ENCODE data around the gene OPHN1.

OPHN1 gene

GRCh38 chrX:68413254-68413653, 20.0 kb downstream of the OPHN1 start:
- no peak overlapping the region for H3K23ac ChIP-seq (ENCODE audit: low read length)
- H2AK5ac ChIP-seq (ENCODE audit: low read length): no peak overlapping the region
- H3K79me2 ChIP-seq (ENCODE audit: control insufficient read depth, insufficient read depth, low read length): no peaks in the 10 kb centered on the region
- no peak overlapping the region for H3K9ac ChIP-seq (ENCODE audit: low read length)
- no peaks in the 10 kb centered on the region for H3K79me1 ChIP-seq (ENCODE audit: low read length)
- WGBS (ENCODE audit: extremely low coverage, insufficient coverage, low lambda C conversion rate): no CpG with 5 or more reads among the region's 3 CpGs
- no peak for DNase-seq
- H2BK120ac ChIP-seq (ENCODE audit: low read depth, low read length): no peak overlapping the region
- H4K8ac ChIP-seq (ENCODE audit: low read depth, low read length): no peak overlapping the region
- H3K4me2 ChIP-seq (ENCODE audit: low read length): no peak overlapping the region
- no peak overlapping the region for H3K56ac ChIP-seq (ENCODE audit: low read length)
- no peak overlapping the region for H3K27ac ChIP-seq (ENCODE audit: low read depth, low read length)
- H3K27me3 ChIP-seq (ENCODE audit: insufficient read depth, low read length, poor library complexity): no peaks in the 10 kb centered on the region
- H2BK15ac ChIP-seq (replicated peaks; ENCODE audit: low read depth): no peak overlapping the region
- no peak overlapping the region for H3K18ac ChIP-seq (ENCODE audit: low read length)
- H2BK5ac ChIP-seq (ENCODE audit: low read length): no peak overlapping the region
- no peak overlapping the region for H3K4ac ChIP-seq (ENCODE audit: low read depth, low read length)
- no peaks in the 10 kb centered on the region for H3K36me3 ChIP-seq (ENCODE audit: control insufficient read depth, insufficient read depth, low read length)
- no peaks in the 10 kb centered on the region for H3K4me1 ChIP-seq (ENCODE audit: control insufficient read depth, low read depth, low read length)
- no peak overlapping the region for H4K5ac ChIP-seq (ENCODE audit: low read length)
- no peak overlapping the region for H3K4me3 ChIP-seq (ENCODE audit: low read length)

- no peaks in the 10 kb centered on the region for H3K36me3 ChIP-seq (ENCODE audit: control insufficient read depth, insufficient read depth, low read length)
- no peak overlapping the region for H3K4me3 ChIP-seq (ENCODE audit: low read length)
- no peak overlapping the region for H2BK5ac ChIP-seq (ENCODE audit: low read length)
- H3K56ac ChIP-seq (ENCODE audit: low read length): no peak overlapping the region
- no peak overlapping the region for H4K5ac ChIP-seq (ENCODE audit: low read length)
- H4K8ac ChIP-seq (ENCODE audit: low read depth, low read length): no peak overlapping the region
- no peak overlapping the region for H3K9ac ChIP-seq (ENCODE audit: low read length)
- H2BK15ac ChIP-seq (replicated peaks; ENCODE audit: low read depth): no peak overlapping the region
- H3K79me1 ChIP-seq (ENCODE audit: low read length): no peaks in the 10 kb centered on the region
- H3K23ac ChIP-seq (ENCODE audit: low read length): no peak overlapping the region
- H2AK5ac ChIP-seq (ENCODE audit: low read length): no peak overlapping the region
- H3K4ac ChIP-seq (ENCODE audit: low read depth, low read length): no peak overlapping the region
- DNase-seq: no peak
- no CpG with 5 or more reads among the region's 3 CpGs for WGBS (ENCODE audit: extremely low coverage, insufficient coverage, low lambda C conversion rate)
- no peaks in the 10 kb centered on the region for H3K27me3 ChIP-seq (ENCODE audit: insufficient read depth, low read length, poor library complexity)
- no peaks in the 10 kb centered on the region for H3K79me2 ChIP-seq (ENCODE audit: control insufficient read depth, insufficient read depth, low read length)
- no peak overlapping the region for H3K18ac ChIP-seq (ENCODE audit: low read length)
- H2BK120ac ChIP-seq (ENCODE audit: low read depth, low read length): no peak overlapping the region
- H3K27ac ChIP-seq (ENCODE audit: low read depth, low read length): no peak overlapping the region
- H3K4me2 ChIP-seq (ENCODE audit: low read length): no peak overlapping the region
- no peaks in the 10 kb centered on the region for H3K4me1 ChIP-seq (ENCODE audit: control insufficient read depth, low read depth, low read length)
These were observed 21.6 kb downstream of the OPHN1 start for GRCh38 chrX:68411729-68412128.

- Histone ChIP-seq H3K36me3 (ENCODE audit: control insufficient read depth, insufficient read depth, low read length) (no peaks in the 10 kb centered on the region), H2AK5ac (ENCODE audit: low read length) (no peak overlapping the region), H3K79me2 (ENCODE audit: control insufficient read depth, insufficient read depth, low read length) (no peaks in the 10 kb centered on the region), H3K4ac (ENCODE audit: low read depth, low read length) (no peak overlapping the region), H3K18ac (ENCODE audit: low read length) (no peak overlapping the region), H3K9ac (ENCODE audit: low read length) (no peak overlapping the region), H2BK15ac (replicated peaks; ENCODE audit: low read depth) (no peak overlapping the region), H4K5ac (ENCODE audit: low read length) (no peak overlapping the region), H3K56ac (ENCODE audit: low read length) (no peak overlapping the region), H3K23ac (ENCODE audit: low read length) (no peak overlapping the region), H4K8ac (ENCODE audit: low read depth, low read length) (no peak overlapping the region), H3K4me1 (ENCODE audit: control insufficient read depth, low read depth, low read length) (no peaks in the 10 kb centered on the region), H3K27me3 (ENCODE audit: insufficient read depth, low read length, poor library complexity) (no peaks in the 10 kb centered on the region), H2BK120ac (ENCODE audit: low read depth, low read length) (no peak overlapping the region), H3K79me1 (ENCODE audit: low read length) (no peaks in the 10 kb centered on the region), H3K4me3 (ENCODE audit: low read length) (no peak overlapping the region), H3K4me2 (ENCODE audit: low read length) (no peak overlapping the region), H2BK5ac (ENCODE audit: low read length) (no peak overlapping the region), H3K27ac (ENCODE audit: low read depth, low read length) (no peak overlapping the region)
- WGBS (ENCODE audit: extremely low coverage, insufficient coverage, low lambda C conversion rate): no CpG with 5 or more reads among the region's 1 CpG
- peak; percentile 34 for DNase-seq
These were observed 24.1 kb downstream of the OPHN1 start for GRCh38 chrX:68409194-68409593.

DNA sequence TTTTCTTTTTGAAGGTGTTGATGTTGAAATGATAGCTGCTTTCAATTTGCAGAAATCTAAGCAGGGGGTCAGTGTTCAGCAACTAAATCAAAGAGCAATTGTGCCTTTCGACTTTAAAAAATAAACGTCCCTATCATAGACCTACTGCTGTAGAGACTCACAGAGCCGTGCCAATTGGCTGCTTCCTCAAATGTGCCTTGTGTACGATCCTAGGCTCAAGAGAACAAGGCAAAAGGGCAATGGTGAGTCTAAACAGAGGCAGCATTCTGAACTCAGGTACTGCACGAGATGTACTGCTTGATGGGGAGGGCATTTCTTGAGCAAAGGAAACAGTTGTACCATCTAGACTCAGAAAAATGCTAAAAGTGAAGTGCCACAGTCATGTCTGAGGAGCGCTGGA, 29.8 kb downstream of the OPHN1 start:
- DNase-seq: no peak
- H3K36me3 ChIP-seq (ENCODE audit: control insufficient read depth, insufficient read depth, low read length): no peaks in the 10 kb centered on the region
- no peaks in the 10 kb centered on the region for H3K79me2 ChIP-seq (ENCODE audit: control insufficient read depth, insufficient read depth, low read length)
- no peak overlapping the region for H3K4ac ChIP-seq (ENCODE audit: low read depth, low read length)
- no peak overlapping the region for H2AK5ac ChIP-seq (ENCODE audit: low read length)
- H3K4me3 ChIP-seq (ENCODE audit: low read length): no peak overlapping the region
- WGBS (ENCODE audit: extremely low coverage, insufficient coverage, low lambda C conversion rate): no CpG with 5 or more reads among the region's 6 CpGs
- peak overlapping the region; percentile 17 for H3K56ac ChIP-seq (ENCODE audit: low read length)
- no peak overlapping the region for H2BK15ac ChIP-seq (replicated peaks; ENCODE audit: low read depth)
- H2BK5ac ChIP-seq (ENCODE audit: low read length): no peak overlapping the region
- H4K8ac ChIP-seq (ENCODE audit: low read depth, low read length): no peak overlapping the region
- no peak overlapping the region for H3K9ac ChIP-seq (ENCODE audit: low read length)
- H3K79me1 ChIP-seq (ENCODE audit: low read length): no peaks in the 10 kb centered on the region
- no peak overlapping the region for H4K5ac ChIP-seq (ENCODE audit: low read length)
- no peak overlapping the region for H3K23ac ChIP-seq (ENCODE audit: low read length)
- H3K4me1 ChIP-seq (ENCODE audit: control insufficient read depth, low read depth, low read length): no peaks in the 10 kb centered on the region
- H3K18ac ChIP-seq (ENCODE audit: low read length): no peak overlapping the region
- H3K4me2 ChIP-seq (ENCODE audit: low read length): no peak overlapping the region
- no peaks in the 10 kb centered on the region for H3K27me3 ChIP-seq (ENCODE audit: insufficient read depth, low read length, poor library complexity)
- no peak overlapping the region for H2BK120ac ChIP-seq (ENCODE audit: low read depth, low read length)
- H3K27ac ChIP-seq (ENCODE audit: low read depth, low read length): no peak overlapping the region

DNA sequence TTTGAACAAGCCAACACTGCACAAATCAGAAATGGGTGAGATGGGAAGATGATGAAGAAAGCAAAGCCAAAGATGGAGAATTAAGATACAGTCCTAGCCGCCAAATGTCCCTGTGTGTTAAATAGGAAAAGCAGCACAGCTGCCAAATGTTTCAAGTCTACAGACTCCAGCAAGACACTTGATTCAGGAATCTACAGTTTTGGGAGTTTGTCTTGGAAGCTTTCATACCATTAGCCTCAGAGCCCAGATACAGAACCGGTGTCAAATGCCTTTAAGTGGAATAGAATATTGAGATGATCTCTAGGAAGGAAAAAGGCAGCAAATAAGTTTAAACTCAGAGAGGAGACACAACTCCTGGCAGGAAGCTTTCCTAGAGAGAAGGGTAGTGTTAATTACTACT, 30.3 kb downstream of the OPHN1 start:
- no peak overlapping the region for H2BK120ac ChIP-seq (ENCODE audit: low read depth, low read length)

DNA sequence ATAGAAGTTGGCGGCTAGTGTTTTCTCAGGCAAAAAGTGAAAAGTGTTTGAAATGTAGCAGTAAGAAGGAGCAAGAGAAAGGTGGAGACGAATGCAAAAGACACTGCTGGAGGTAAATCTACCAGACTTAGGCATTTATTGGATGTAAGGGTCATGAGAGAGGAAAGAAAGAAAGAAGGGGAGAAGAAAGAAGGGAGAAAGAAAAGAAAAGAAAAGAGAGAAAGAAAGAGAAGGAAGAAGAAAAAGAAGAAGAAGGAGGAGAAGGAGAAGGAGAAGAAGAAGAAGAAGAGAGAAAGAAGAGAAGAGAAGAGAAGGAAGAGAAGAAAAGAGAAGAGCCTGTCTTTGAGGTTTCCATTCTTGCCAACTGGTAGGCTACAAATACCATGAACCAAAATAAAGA, 31.2 kb downstream of the OPHN1 start:
- H3K23ac ChIP-seq (ENCODE audit: low read length): no peak overlapping the region
- H3K79me1 ChIP-seq (ENCODE audit: low read length): no peaks in the 10 kb centered on the region
- H3K4ac ChIP-seq (ENCODE audit: low read depth, low read length): no peak overlapping the region
- no peak overlapping the region for H3K9ac ChIP-seq (ENCODE audit: low read length)
- H4K8ac ChIP-seq (ENCODE audit: low read depth, low read length): no peak overlapping the region
- no peak overlapping the region for H3K56ac ChIP-seq (ENCODE audit: low read length)
- no peaks in the 10 kb centered on the region for H3K4me1 ChIP-seq (ENCODE audit: control insufficient read depth, low read depth, low read length)
- H2AK5ac ChIP-seq (ENCODE audit: low read length): no peak overlapping the region
- no peaks in the 10 kb centered on the region for H3K27me3 ChIP-seq (ENCODE audit: insufficient read depth, low read length, poor library complexity)
- WGBS (ENCODE audit: extremely low coverage, insufficient coverage, low lambda C conversion rate): no CpG with 5 or more reads among the region's 2 CpGs
- H2BK120ac ChIP-seq (ENCODE audit: low read depth, low read length): no peak overlapping the region
- H3K18ac ChIP-seq (ENCODE audit: low read length): no peak overlapping the region
- H2BK5ac ChIP-seq (ENCODE audit: low read length): no peak overlapping the region
- no peak overlapping the region for H2BK15ac ChIP-seq (replicated peaks; ENCODE audit: low read depth)
- no peak for DNase-seq
- H3K4me2 ChIP-seq (ENCODE audit: low read length): no peak overlapping the region
- H3K27ac ChIP-seq (ENCODE audit: low read depth, low read length): no peak overlapping the region
- H4K5ac ChIP-seq (ENCODE audit: low read length): no peak overlapping the region
- H3K4me3 ChIP-seq (ENCODE audit: low read length): no peak overlapping the region
- no peaks in the 10 kb centered on the region for H3K36me3 ChIP-seq (ENCODE audit: control insufficient read depth, insufficient read depth, low read length)
- no peaks in the 10 kb centered on the region for H3K79me2 ChIP-seq (ENCODE audit: control insufficient read depth, insufficient read depth, low read length)

More for the DNA sequence above, 30.3 kb downstream of the OPHN1 start:
- Histone ChIP-seq H3K79me2 (ENCODE audit: control insufficient read depth, insufficient read depth, low read length) (no peaks in the 10 kb centered on the region), H3K4me2 (ENCODE audit: low read length) (no peak overlapping the region), H3K9ac (ENCODE audit: low read length) (no peak overlapping the region), H3K56ac (ENCODE audit: low read length) (no peak overlapping the region), H3K27ac (ENCODE audit: low read depth, low read length) (no peak overlapping the region), H2AK5ac (ENCODE audit: low read length) (no peak overlapping the region), H3K27me3 (ENCODE audit: insufficient read depth, low read length, poor library complexity) (no peaks in the 10 kb centered on the region), H2BK15ac (replicated peaks; ENCODE audit: low read depth) (no peak overlapping the region), H4K5ac (ENCODE audit: low read length) (no peak overlapping the region), H4K8ac (ENCODE audit: low read depth, low read length) (no peak overlapping the region), H3K36me3 (ENCODE audit: control insufficient read depth, insufficient read depth, low read length) (no peaks in the 10 kb centered on the region), H3K4me1 (ENCODE audit: control insufficient read depth, low read depth, low read length) (no peaks in the 10 kb centered on the region), H3K18ac (ENCODE audit: low read length) (no peak overlapping the region), H3K79me1 (ENCODE audit: low read length) (no peaks in the 10 kb centered on the region), H3K4ac (ENCODE audit: low read depth, low read length) (no peak overlapping the region), H3K23ac (ENCODE audit: low read length) (no peak overlapping the region), H3K4me3 (ENCODE audit: low read length) (no peak overlapping the region), H2BK5ac (ENCODE audit: low read length) (no peak overlapping the region)
- WGBS (ENCODE audit: extremely low coverage, insufficient coverage, low lambda C conversion rate): no CpG with 5 or more reads among the region's 2 CpGs
- no peak for DNase-seq

Measured in mesendoderm (in vitro differentiated cells).